GM23338 (cell line): Measurements from ENCODE around the gene SLC25A20. TPM values are rescaled to one million over a fixed set of nuclear protein-coding genes. Genes with fewer than 3 reads are reported as not detected.

ENCODE experiments used
- ATAC-seq: fragments of 200-7000 bp; cut with Tn5 transposase; 3 replicates; pipeline ENCODE4 v1.9.1; 2020
- DNase-seq: peaks from one replicate; pipeline ENCODE4 v3.0.0-alpha.2; 2015; ENCODE audit warnings: low spot score
- H2AFZ ChIP-seq: fragments of 200-600 bp; sonication (generic); 2 replicates; pipeline ENCODE4 v1.8.0; 2016; ENCODE audit warnings: antibody characterized with exemption, mild to moderate bottlenecking, moderate library complexity
- H3F3A ChIP-seq: fragments of 200-600 bp; sonication (generic); replicated peaks from 2 replicates; pipeline ENCODE4 v1.8.0; 2017; ENCODE audit warnings: antibody characterized with exemption, mixed run types, low read depth
- H3K27ac ChIP-seq: fragments of 200-600 bp; sonication (generic); 2 replicates; pipeline ENCODE4 v1.6.1; 2016; ENCODE audit warnings: low read depth
- H3K27me3 ChIP-seq: fragments of 200-600 bp; sonication (generic); 2 replicates; pipeline ENCODE4 v1.8.0; 2016; ENCODE audit warnings: mild to moderate bottlenecking, mixed run types, moderate library complexity; ENCODE audit not compliant: insufficient read depth
- H3K36me3 ChIP-seq: fragments of 200-600 bp; sonication (generic); 2 replicates; pipeline ENCODE4 v1.8.0; 2016; ENCODE audit warnings: mild to moderate bottlenecking; ENCODE audit not compliant: insufficient read depth
- H3K4me1 ChIP-seq: fragments of 200-600 bp; sonication (generic); 2 replicates; pipeline ENCODE4 v1.8.0; 2016; ENCODE audit warnings: mild to moderate bottlenecking, moderate library complexity; ENCODE audit not compliant: insufficient read depth
- H3K4me2 ChIP-seq: fragments of 200-600 bp; sonication (generic); 2 replicates; pipeline ENCODE4 v1.7.1; 2017; ENCODE audit warnings: mixed run types
- H3K4me3 ChIP-seq: fragments of 200-600 bp; sonication (generic); 2 replicates; pipeline ENCODE4 v1.6.1; 2016; ENCODE audit warnings: mixed run types
- H3K79me2 ChIP-seq: fragments of 200-600 bp; sonication (generic); replicated peaks from 2 replicates; pipeline ENCODE4 v1.8.0; 2017; ENCODE audit warnings: mild to moderate bottlenecking; ENCODE audit not compliant: insufficient read depth
- H3K9me2 ChIP-seq: fragments of 200-600 bp; sonication (generic); 2 replicates; pipeline ENCODE4 v1.8.0; 2017; ENCODE audit not compliant: insufficient read depth
- H4K20me1 ChIP-seq: fragments of 200-600 bp; sonication (generic); replicated peaks from 2 replicates; pipeline ENCODE4 v1.8.0; 2017; ENCODE audit warnings: mild to moderate bottlenecking; ENCODE audit not compliant: insufficient read depth
- H3K27ac Mint-ChIP-seq: 2 replicates; pipeline ENCODE4 v1.8.0; 2020; ENCODE audit warnings: inconsistent platforms, mild to moderate bottlenecking, moderate library complexity, mixed read lengths
- H3K27me3 Mint-ChIP-seq: 3 replicates; pipeline ENCODE4 v1.8.0; 2022; ENCODE audit warnings: low read depth, mild to moderate bottlenecking, moderate library complexity, mixed read lengths, inconsistent platforms; ENCODE audit not compliant: insufficient read depth, poor library complexity
- H3K36me3 Mint-ChIP-seq: 3 replicates; pipeline ENCODE4 v1.8.0; 2021; ENCODE audit warnings: low read depth, mild to moderate bottlenecking, inconsistent platforms, moderate library complexity, mixed read lengths
- H3K4me1 Mint-ChIP-seq: 3 replicates; pipeline ENCODE4 v1.8.0; 2020; ENCODE audit warnings: mild to moderate bottlenecking, inconsistent platforms, mixed read lengths
- H3K4me3 Mint-ChIP-seq: 3 replicates; pipeline ENCODE4 v1.8.0; 2021; ENCODE audit warnings: moderate library complexity, mild to moderate bottlenecking, inconsistent platforms, mixed read lengths
- H3K9me3 Mint-ChIP-seq: 3 replicates; pipeline ENCODE4 v1.8.0; 2020; ENCODE audit warnings: moderate library complexity, mild to moderate bottlenecking, inconsistent platforms, mixed read lengths
- CREB1 ChIP-seq: fragments of 250-450 bp; sonication (Bioruptor Pico); IDR thresholded peaks from 2 replicates; pipeline ENCODE4 v1.5.0; 2020; ENCODE audit warnings: low read depth, mild to moderate bottlenecking, moderate library complexity
- CTCF ChIP-seq, 2 experiments: fragments of 200-600 bp in 1 of 2; sonication (generic) in 1 of 2; conservative IDR thresholded peaks; 2 replicates each; pipeline versions ENCODE4 v1.5.1 to v1.6.1; 2016 to 2017; ENCODE audit warnings: antibody characterized with exemption in 2 of 2, low read depth in 2 of 2, mild to moderate bottlenecking in 2 of 2, moderate library complexity in 1 of 2
- ETS1 ChIP-seq: IDR thresholded peaks from 2 replicates; pipeline ENCODE4 v1.6.1; 2016; ENCODE audit warnings: antibody characterized with exemption
- JUNB ChIP-seq: IDR thresholded peaks from one replicate; pipeline ENCODE4 v1.6.1; 2016; ENCODE audit warnings: antibody characterized with exemption; ENCODE audit not compliant: unreplicated experiment
- REST ChIP-seq: IDR thresholded peaks from one replicate; pipeline ENCODE4 v1.6.1; 2018; ENCODE audit warnings: antibody characterized with exemption; ENCODE audit not compliant: unreplicated experiment
- ZNF331 ChIP-seq: fragments of 250-450 bp; sonication (Bioruptor Pico); IDR thresholded peaks from 2 replicates; pipeline ENCODE4 v1.5.0; 2020; ENCODE audit warnings: low read depth, mild to moderate bottlenecking, moderate library complexity
- ZNF462 ChIP-seq: fragments of 250-450 bp; sonication (Bioruptor Pico); IDR thresholded peaks from 2 replicates; pipeline ENCODE4 v1.5.0; 2020; ENCODE audit warnings: mild to moderate bottlenecking, moderate library complexity
- polyA plus RNA-seq: library from polyadenylated mRNA; unstranded; fragments of >200 nt; fragmentation: Nextera tagmentation; extraction: Ambion mirVana; gene quantifications from 2 replicates; pipeline ENCODE4 v1.2.1, GENCODE V29; 2016
- total RNA-seq: library from RNA; depleted of rRNA; stranded (reverse); fragments of >200 nt; shearing (Covaris generic); gene quantifications from 2 replicates; pipeline ENCODE4 v1.2.3, GENCODE V29; 2014

SLC25A20 gene
- total and polyA plus RNA-seq, 2 experiments from 2014 or later = 3.0 to 4.3 TPM

- H2AFZ ChIP-seq = no peak overlapping the region
- Mint-ChIP-seq H3K36me3 (no peaks in the 10 kb centered on the region), H3K9me3 (no peaks in the 10 kb centered on the region), H3K4me3 (no peak overlapping the region), H3K27ac (no peak overlapping the region), H3K4me1 (peaks cover 6% of the 10 kb centered on the region), H3K27me3 (no peaks in the 10 kb centered on the region)
- H4K20me1 ChIP-seq = no peaks in the 10 kb centered on the region
- H3K27me3 ChIP-seq = no peaks in the 10 kb centered on the region
- DNase-seq (no peak), ATAC-seq (no peak)
- H3K9me2 ChIP-seq = no peaks in the 10 kb centered on the region
- H3K79me2 ChIP-seq = no peaks in the 10 kb centered on the region
- H3K4me3 ChIP-seq = no peak overlapping the region
- no peaks in the 10 kb centered on the region for H3K36me3 ChIP-seq
- H3K4me1 ChIP-seq = no peaks in the 10 kb centered on the region; the same call in 1 of the 2 replicates
- TF ChIP-seq ETS1 (no peak), CTCF (conservative IDR thresholded peaks at IDR 0.05; ENCODE audit: low read depth in 2 of 2) (no peak)
- H3K4me2 ChIP-seq = no peak overlapping the region
- 0 out of 2 replicates have a peak, but pooled peaks cover 4% of the 10 kb centered on the region for H3F3A ChIP-seq
- H3K27ac ChIP-seq = no peak overlapping the region
Measured at GRCh38 chr3:48852151-48852550, 46.5 kb downstream of the SLC25A20 start.

GRCh38 chr3:48851407-48851806, 47.3 kb downstream of the SLC25A20 start:
- Histone ChIP-seq H3K4me2 (no peak overlapping the region), H3K4me1 (peaks cover 3% of the 10 kb centered on the region; the same call in 1 of the 2 replicates), H3K36me3 (no peaks in the 10 kb centered on the region), H4K20me1 (no peaks in the 10 kb centered on the region; the same call in 1 of the 2 replicates), H3K27ac (no peak overlapping the region), H3K79me2 (no peaks in the 10 kb centered on the region; the same call in 1 of the 2 replicates), H3K9me2 (no peaks in the 10 kb centered on the region), H2AFZ (no peak overlapping the region), H3F3A (0 out of 2 replicates have a peak, but pooled peaks cover 4% of the 10 kb centered on the region), H3K27me3 (peaks cover 6% of the 10 kb centered on the region), H3K4me3 (no peak overlapping the region)
- peak; percentile 37 for DNase-seq
- no peaks in the 10 kb centered on the region for H3K36me3 Mint-ChIP-seq
- H3K27me3 Mint-ChIP-seq = peaks cover 6% of the 10 kb centered on the region
- H3K9me3 Mint-ChIP-seq = no peaks in the 10 kb centered on the region
- H3K4me1 Mint-ChIP-seq = peaks cover 6% of the 10 kb centered on the region
- no peak overlapping the region for H3K4me3 Mint-ChIP-seq
- no peak overlapping the region for H3K27ac Mint-ChIP-seq
- ATAC-seq = no peak
- TF ChIP-seq ZNF331 (CRISPR knock-in tag) = no peak
- no peak for TF ChIP-seq ETS1
- TF ChIP-seq CREB1 = no peak
- no peak for TF ChIP-seq ZNF462
- TF ChIP-seq JUNB = no peak
- TF ChIP-seq REST = no peak
